Effector memory CD8-positive, alpha-beta T cell (primary cell): Measurements from ENCODE around the gene IQCM.
"Not testable (repeated sequence)": the region's sequence is repeated elsewhere in the genome, so short reads cannot be mapped to it uniquely, and the experiment has no call there.

Source experiments
- ATAC-seq: fragments of 150-1000 bp; cut with Tn5 transposase; replicated peaks from 2 replicates; pipeline ENCODE4 v1.10.0; 2021; ENCODE audit warnings: mild to moderate bottlenecking, moderate library complexity
- DNase-seq, 3 experiments: peaks; one replicate each; pipeline ENCODE4 v3.0.0; 2021
- H3K27ac Mint-ChIP-seq, 2 donors: one replicate each; pipeline ENCODE4 v1.8.0; 2022; ENCODE audit warnings: mild to moderate bottlenecking in 2 of 2, mixed read lengths in 2 of 2, moderate library complexity in 2 of 2
- H3K27me3 Mint-ChIP-seq, 2 donors: one replicate each; pipeline ENCODE4 v1.8.0; 2022; ENCODE audit warnings: mixed read lengths in 2 of 2
- H3K36me3 Mint-ChIP-seq: one replicate; pipeline ENCODE4 v1.8.0; 2022; ENCODE audit warnings: mild to moderate bottlenecking, moderate library complexity, mixed read lengths; ENCODE audit not compliant: insufficient read depth
- H3K4me1 Mint-ChIP-seq, 2 donors: one replicate each; pipeline ENCODE4 v1.8.0; 2022; ENCODE audit warnings: low read depth in 2 of 2, mixed read lengths in 2 of 2
- H3K4me3 Mint-ChIP-seq, 2 donors: one replicate each; pipeline ENCODE4 v1.8.0; 2022; ENCODE audit warnings: mild to moderate bottlenecking in 2 of 2, mixed read lengths in 2 of 2, moderate library complexity in 2 of 2
- H3K9me3 Mint-ChIP-seq, 2 donors: one replicate each; pipeline ENCODE4 v1.8.0; 2022; ENCODE audit warnings: mixed read lengths in 2 of 2

IQCM gene

GRCh38 chr4:149499726-149500125, 315.9 kb downstream of the IQCM start:
- Mint-ChIP-seq H3K27ac (no peak overlapping the region), H3K9me3 (peaks cover 7% of the 10 kb centered on the region in 2 donors), H3K36me3 (no peaks in the 10 kb centered on the region), H3K27me3 (no peaks in the 10 kb centered on the region), H3K4me3 (no peak overlapping the region), H3K4me1 (no peaks in the 10 kb centered on the region)
- ATAC-seq (no peak), DNase-seq (no peak)

GRCh38 chr4:149498246-149498645, 317.4 kb downstream of the IQCM start:
- no peak overlapping the region for H3K27ac Mint-ChIP-seq
- no peaks in the 10 kb centered on the region for H3K27me3 Mint-ChIP-seq

GRCh38 chr4:149493492-149493891, 322.2 kb downstream of the IQCM start:
- ATAC-seq: no peak
- no peak overlapping the region for H3K27ac Mint-ChIP-seq

More at GRCh38 chr4:149498246-149498645, 317.4 kb downstream of the IQCM start:
- no peak for DNase-seq
- H3K4me3 Mint-ChIP-seq: no peak overlapping the region
- no peak for ATAC-seq
- H3K36me3 Mint-ChIP-seq: no peaks in the 10 kb centered on the region
- H3K9me3 Mint-ChIP-seq: peaks cover 7 to 10% of the 10 kb centered on the region in 2 donors
- no peaks in the 10 kb centered on the region for H3K4me1 Mint-ChIP-seq

GRCh38 chr4:149489321-149489720, 326.3 kb downstream of the IQCM start:
- ATAC-seq: no peak
- DNase-seq: no peak
- no peaks in the 10 kb centered on the region for H3K27me3 Mint-ChIP-seq
- no peak overlapping the region for H3K27ac Mint-ChIP-seq
- H3K4me3 Mint-ChIP-seq: no peak overlapping the region
- H3K9me3 Mint-ChIP-seq: peaks cover 0 to 8% of the 10 kb centered on the region in 2 donors
- no peaks in the 10 kb centered on the region for H3K36me3 Mint-ChIP-seq
- H3K4me1 Mint-ChIP-seq: no peaks in the 10 kb centered on the region

More at GRCh38 chr4:149493492-149493891, 322.2 kb downstream of the IQCM start:
- Mint-ChIP-seq H3K27me3 (no peaks in the 10 kb centered on the region), H3K9me3 (peaks cover 5 to 13% of the 10 kb centered on the region in 2 donors), H3K36me3 (no peaks in the 10 kb centered on the region), H3K4me1 (no peaks in the 10 kb centered on the region), H3K4me3 (no peak overlapping the region)
- DNase-seq: no peak

- H3K27ac Mint-ChIP-seq: no peak overlapping the region
- no peaks in the 10 kb centered on the region for H3K4me1 Mint-ChIP-seq
- H3K27me3 Mint-ChIP-seq: no peaks in the 10 kb centered on the region
- H3K4me3 Mint-ChIP-seq: no peak overlapping the region
- peaks cover 0 to 3% of the 10 kb centered on the region in 2 donors for H3K9me3 Mint-ChIP-seq
- DNase-seq (no peak), ATAC-seq (no peak)
- no peaks in the 10 kb centered on the region for H3K36me3 Mint-ChIP-seq
Measured at GRCh38 chr4:149486861-149487260, 328.8 kb downstream of the IQCM start.

GRCh38 chr4:149468669-149469068, 347.0 kb downstream of the IQCM start:
- not testable (repeated sequence) for H3K4me1 Mint-ChIP-seq, H3K27me3 Mint-ChIP-seq, H3K36me3 Mint-ChIP-seq, DNase-seq, ATAC-seq, H3K27ac Mint-ChIP-seq, H3K4me3 Mint-ChIP-seq
- peaks cover 13 to 20% of the 10 kb centered on the region in 2 donors for H3K9me3 Mint-ChIP-seq

GRCh38 chr4:149466446-149466845, 349.2 kb downstream of the IQCM start:
- Mint-ChIP-seq H3K9me3 (peaks cover 13 to 20% of the 10 kb centered on the region in 2 donors), H3K36me3 (no peaks in the 10 kb centered on the region), H3K4me1 (no peaks in the 10 kb centered on the region), H3K27me3 (no peaks in the 10 kb centered on the region), H3K4me3 (no peak overlapping the region), H3K27ac (no peak overlapping the region)
- DNase-seq (no peak), ATAC-seq (no peak)

GRCh38 chr4:149465955-149466354, 349.7 kb downstream of the IQCM start:
- DNase-seq (no peak), ATAC-seq (no peak)
- Mint-ChIP-seq H3K4me1 (no peaks in the 10 kb centered on the region), H3K9me3 (peaks cover 13 to 20% of the 10 kb centered on the region in 2 donors), H3K27ac (no peak overlapping the region), H3K4me3 (no peak overlapping the region), H3K27me3 (no peaks in the 10 kb centered on the region), H3K36me3 (no peaks in the 10 kb centered on the region)

GRCh38 chr4:149443537-149443936, 372.1 kb downstream of the IQCM start:
- DNase-seq: no peak
- Mint-ChIP-seq H3K27ac (no peak overlapping the region), H3K9me3 (peaks cover 0 to 12% of the 10 kb centered on the region in 2 donors), H3K4me3 (no peak overlapping the region), H3K36me3 (no peaks in the 10 kb centered on the region), H3K4me1 (no peaks in the 10 kb centered on the region), H3K27me3 (no peaks in the 10 kb centered on the region)
- ATAC-seq: no peak

GRCh38 chr4:149441338-149441737, 374.3 kb downstream of the IQCM start:
- DNase-seq: no peak
- no peak overlapping the region for H3K4me3 Mint-ChIP-seq
- no peaks in the 10 kb centered on the region for H3K36me3 Mint-ChIP-seq
- no peak overlapping the region for H3K27ac Mint-ChIP-seq
- no peak for ATAC-seq
- no peaks in the 10 kb centered on the region for H3K9me3 Mint-ChIP-seq
- no peaks in the 10 kb centered on the region for H3K4me1 Mint-ChIP-seq
- H3K27me3 Mint-ChIP-seq: no peaks in the 10 kb centered on the region

- H3K27me3 Mint-ChIP-seq: no peaks in the 10 kb centered on the region
- H3K4me1 Mint-ChIP-seq: no peaks in the 10 kb centered on the region
- H3K27ac Mint-ChIP-seq: no peak overlapping the region
- no peaks in the 10 kb centered on the region for H3K36me3 Mint-ChIP-seq
- ATAC-seq (no peak), DNase-seq (no peak)
- H3K9me3 Mint-ChIP-seq: no peaks in the 10 kb centered on the region
- no peak overlapping the region for H3K4me3 Mint-ChIP-seq
Measured at GRCh38 chr4:149426461-149426860, 389.2 kb downstream of the IQCM start.

- no peaks in the 10 kb centered on the region for H3K27me3 Mint-ChIP-seq
- no peak for DNase-seq
- H3K27ac Mint-ChIP-seq: no peak overlapping the region
- H3K36me3 Mint-ChIP-seq: no peaks in the 10 kb centered on the region
- H3K4me1 Mint-ChIP-seq: no peaks in the 10 kb centered on the region
- H3K4me3 Mint-ChIP-seq: no peak overlapping the region
- ATAC-seq: no peak
- H3K9me3 Mint-ChIP-seq: peaks cover 6 to 7% of the 10 kb centered on the region in 2 donors
Measured at GRCh38 chr4:149409555-149409962, 406.1 kb downstream of the IQCM start.

GRCh38 chr4:149409146-149409545, 406.5 kb downstream of the IQCM start:
- H3K9me3 Mint-ChIP-seq: peaks cover 6 to 7% of the 10 kb centered on the region in 2 donors
- H3K36me3 Mint-ChIP-seq: no peaks in the 10 kb centered on the region
- no peak for DNase-seq
- no peaks in the 10 kb centered on the region for H3K4me1 Mint-ChIP-seq
- no peak for ATAC-seq
- no peak overlapping the region for H3K27ac Mint-ChIP-seq
- no peak overlapping the region for H3K4me3 Mint-ChIP-seq
- H3K27me3 Mint-ChIP-seq: no peaks in the 10 kb centered on the region

GRCh38 chr4:149404143-149404542, 411.5 kb downstream of the IQCM start:
- H3K36me3 Mint-ChIP-seq: no peaks in the 10 kb centered on the region
- DNase-seq (no peak), ATAC-seq (no peak)

GRCh38 chr4:149403081-149403480, 412.6 kb downstream of the IQCM start:
- DNase-seq (no peak), ATAC-seq (no peak)
- Mint-ChIP-seq H3K9me3 (peaks cover 7 to 14% of the 10 kb centered on the region in 2 donors), H3K27ac (no peak overlapping the region), H3K36me3 (no peaks in the 10 kb centered on the region), H3K4me3 (no peak overlapping the region), H3K27me3 (no peaks in the 10 kb centered on the region), H3K4me1 (no peaks in the 10 kb centered on the region)

More at GRCh38 chr4:149404143-149404542, 411.5 kb downstream of the IQCM start:
- H3K9me3 Mint-ChIP-seq: peaks cover 4 to 11% of the 10 kb centered on the region in 2 donors
- H3K4me3 Mint-ChIP-seq: no peak overlapping the region
- H3K4me1 Mint-ChIP-seq: no peaks in the 10 kb centered on the region
- no peaks in the 10 kb centered on the region for H3K27me3 Mint-ChIP-seq
- H3K27ac Mint-ChIP-seq: no peak overlapping the region
